Measurements from ENCODE around the gene ZFAND6.
"Not testable (repeated sequence)": the region's sequence is repeated elsewhere in the genome, so short reads cannot be mapped to it uniquely, and the experiment has no call there.

Gene ZFAND6

DNA sequence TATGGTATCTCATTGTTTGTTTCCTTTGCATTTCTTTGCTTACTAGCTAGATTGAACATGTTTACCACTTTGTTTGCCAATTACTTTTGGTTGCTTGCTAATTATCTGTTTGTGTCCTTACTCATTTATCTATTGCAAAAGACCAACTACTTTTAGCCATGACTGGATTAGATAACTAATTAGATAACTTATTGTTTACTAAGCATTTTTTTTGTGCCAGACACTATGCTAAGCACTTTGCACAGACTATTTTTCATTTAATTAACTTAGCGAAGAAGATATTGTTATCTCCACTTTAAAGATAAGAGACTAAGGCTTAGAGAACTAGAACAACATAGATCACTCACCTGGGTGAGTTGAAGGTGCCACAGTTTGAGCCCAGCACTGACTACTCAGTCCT is 16.9 kb upstream of the ZFAND6 start:
- ChIA-PET CTCF (no interaction called here), POLR2A (no interaction called here)
- DNase-seq (ENCODE audit: extremely low spot score), result no peak
- TF ChIP-seq SP1 (IDR thresholded peaks at IDR 0.05) (no peak), TARDBP (IDR thresholded peaks at IDR 0.05) (no peak), ELF4 (IDR thresholded peaks at IDR 0.05) (no peak), FOXK2 (IDR thresholded peaks at IDR 0.05) (no peak), L3MBTL2 (conservative IDR thresholded peaks at IDR 0.05) (no peak), BHLHE40 (IDR thresholded peaks at IDR 0.05; ENCODE audit: borderline replicate concordance) (no peak), FOXA1 (IDR thresholded peaks at IDR 0.05) (no peak), CTBP1 (IDR thresholded peaks at IDR 0.05; ENCODE audit: borderline replicate concordance) (no peak), ARNT (IDR thresholded peaks at IDR 0.05) (no peak), NFRKB (IDR thresholded peaks at IDR 0.05) (no peak), LEF1 (IDR thresholded peaks at IDR 0.05; ENCODE audit: borderline replicate concordance) (no peak), FOXM1 (IDR thresholded peaks at IDR 0.05; ENCODE audit: borderline replicate concordance) (no peak), SUZ12 (IDR thresholded peaks at IDR 0.05) (no peak), PKNOX1 (IDR thresholded peaks at IDR 0.05) (no peak), HDGF (IDR thresholded peaks at IDR 0.05; ENCODE audit: borderline replicate concordance) (no peak), ZNF384 (IDR thresholded peaks at IDR 0.05) (no peak)

- CTCF ChIA-PET; DNase-seq (ENCODE audit: extremely low spot score); POLR2A ChIA-PET: not testable (repeated sequence)
These were observed 14.3 kb upstream of the ZFAND6 start for GRCh38 chr15:80045219-80045618.

DNA sequence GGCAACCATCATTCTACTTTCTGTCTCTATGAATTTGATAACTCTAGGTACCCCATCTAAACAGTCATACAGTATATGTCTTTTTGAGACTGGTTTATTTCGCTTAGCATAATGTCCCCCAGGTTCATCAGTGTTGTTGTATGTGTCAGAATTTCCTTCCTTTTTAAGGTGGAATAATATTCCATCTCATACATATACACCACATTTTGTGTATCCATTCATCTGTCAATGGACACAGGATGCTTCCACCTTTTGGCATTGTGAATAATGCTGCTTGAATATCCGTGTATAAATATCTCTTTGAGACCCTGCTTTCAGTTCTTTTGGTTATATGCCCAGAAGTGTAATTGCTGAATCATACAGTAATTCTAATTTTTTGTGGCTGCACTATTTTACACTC is 10.4 kb upstream of the ZFAND6 start:
- no peak for DNase-seq (ENCODE audit: extremely low spot score)
- CTCF ChIA-PET, result no interaction called here
- POLR2A ChIA-PET, result no interaction called here
- TF ChIP-seq BHLHE40 (IDR thresholded peaks at IDR 0.05; ENCODE audit: borderline replicate concordance) (no peak), TARDBP (IDR thresholded peaks at IDR 0.05) (no peak), FOXM1 (IDR thresholded peaks at IDR 0.05; ENCODE audit: borderline replicate concordance) (no peak), ARNT (IDR thresholded peaks at IDR 0.05) (no peak), CTBP1 (IDR thresholded peaks at IDR 0.05; ENCODE audit: borderline replicate concordance) (no peak), L3MBTL2 (conservative IDR thresholded peaks at IDR 0.05) (no peak), ZNF384 (IDR thresholded peaks at IDR 0.05) (no peak), FOXK2 (IDR thresholded peaks at IDR 0.05) (no peak), SP1 (IDR thresholded peaks at IDR 0.05) (no peak), FOXA1 (IDR thresholded peaks at IDR 0.05) (no peak), PKNOX1 (IDR thresholded peaks at IDR 0.05) (no peak), NFRKB (IDR thresholded peaks at IDR 0.05) (no peak), SUZ12 (IDR thresholded peaks at IDR 0.05) (no peak), HDGF (IDR thresholded peaks at IDR 0.05; ENCODE audit: borderline replicate concordance) (no peak)

DNA sequence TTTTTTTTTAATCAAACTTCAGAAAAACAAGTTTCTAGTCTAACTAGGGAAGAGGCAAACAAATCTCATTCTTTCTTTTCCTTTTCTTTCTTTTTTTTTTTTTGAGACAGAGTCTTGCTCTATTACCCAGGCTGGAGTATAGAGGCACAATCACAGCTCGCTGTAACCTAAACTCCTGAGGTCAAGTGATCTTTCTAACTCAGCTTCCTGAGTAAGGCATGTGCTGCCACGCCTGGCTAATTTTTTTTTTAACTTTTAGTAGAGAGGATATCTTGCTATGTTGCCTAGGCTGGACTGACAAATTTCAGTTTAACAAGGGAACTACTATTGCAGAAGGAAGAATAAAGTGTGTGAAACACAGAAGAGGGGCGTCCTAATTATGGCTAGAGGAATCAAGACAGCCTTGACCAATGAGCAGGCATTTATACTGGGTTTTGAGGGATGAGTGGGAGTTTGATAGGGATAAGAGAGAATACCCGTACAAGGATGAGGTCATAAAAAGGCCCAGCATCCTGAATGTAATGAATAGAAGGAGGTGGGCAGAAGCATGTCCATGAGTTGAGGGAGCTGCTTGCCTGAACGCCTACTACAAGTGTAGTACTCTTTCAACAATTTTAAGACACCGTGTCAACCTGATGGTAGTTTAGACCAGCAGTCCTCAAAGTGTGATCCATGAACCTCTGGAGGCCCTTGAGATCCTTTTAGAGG is 6.7 kb upstream of the ZFAND6 start:
- ChIA-PET CTCF (interaction anchor here (0.5 kb wide), 1 partner anchor 31 kb away, joined by 5 read pairs; no protein-coding TSS in a partner anchor), POLR2A (no interaction called here)
- DNase-seq (ENCODE audit: extremely low spot score), result no peak
- TF ChIP-seq FOXM1 (IDR thresholded peaks at IDR 0.05; ENCODE audit: borderline replicate concordance) (no peak), ARNT (IDR thresholded peaks at IDR 0.05) (no peak)

DNA sequence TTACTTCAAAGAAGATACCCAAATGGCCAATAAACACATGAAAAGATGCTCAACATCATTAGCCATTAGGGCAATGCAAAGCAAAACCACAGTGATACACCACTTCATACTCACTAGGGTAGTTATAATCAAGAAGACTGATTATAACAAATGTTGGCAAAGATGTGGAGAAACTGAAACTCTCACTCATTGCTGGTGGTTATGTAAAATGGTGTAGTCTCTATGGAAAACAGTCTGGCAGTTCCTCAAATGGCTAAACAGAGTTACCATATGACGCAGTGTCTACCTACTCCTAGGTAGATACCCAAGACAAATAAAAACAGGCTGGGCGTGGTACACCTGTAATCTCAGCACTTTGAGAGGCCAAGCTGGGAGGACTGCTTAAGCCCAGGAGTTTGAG is 3.5 kb upstream of the ZFAND6 start:
- CTCF ChIA-PET, result no interaction called here
- TF ChIP-seq PKNOX1 (IDR thresholded peaks at IDR 0.05) (no peak), ELF4 (IDR thresholded peaks at IDR 0.05) (no peak), TARDBP (IDR thresholded peaks at IDR 0.05) (no peak), ZNF384 (IDR thresholded peaks at IDR 0.05) (no peak), L3MBTL2 (conservative IDR thresholded peaks at IDR 0.05) (no peak), HDGF (IDR thresholded peaks at IDR 0.05; ENCODE audit: borderline replicate concordance) (no peak), FOXM1 (IDR thresholded peaks at IDR 0.05; ENCODE audit: borderline replicate concordance) (no peak), FOXA1 (IDR thresholded peaks at IDR 0.05) (no peak), CTBP1 (IDR thresholded peaks at IDR 0.05; ENCODE audit: borderline replicate concordance) (no peak), BHLHE40 (IDR thresholded peaks at IDR 0.05; ENCODE audit: borderline replicate concordance) (no peak), SUZ12 (IDR thresholded peaks at IDR 0.05) (no peak)
- POLR2A ChIA-PET, result no interaction called here
- no peak for DNase-seq (ENCODE audit: extremely low spot score)

- CTCF ChIA-PET, result interaction anchor here (0.6 kb wide), 1 partner anchor 677 kb away, joined by 3 read pairs; no protein-coding TSS in a partner anchor
- no peak for TF ChIP-seq FOXM1 (IDR thresholded peaks at IDR 0.05; ENCODE audit: borderline replicate concordance)
- TF ChIP-seq FOXK2 (IDR thresholded peaks at IDR 0.05), result no peak
- no peak for TF ChIP-seq PKNOX1 (IDR thresholded peaks at IDR 0.05)
- no peak for TF ChIP-seq SUZ12 (IDR thresholded peaks at IDR 0.05)
- no peak for TF ChIP-seq NFRKB (IDR thresholded peaks at IDR 0.05)
- TF ChIP-seq ARNT (IDR thresholded peaks at IDR 0.05), result no peak
- TF ChIP-seq FOXA1 (IDR thresholded peaks at IDR 0.05), result no peak
- TF ChIP-seq TARDBP (IDR thresholded peaks at IDR 0.05), result no peak
- TF ChIP-seq LEF1 (IDR thresholded peaks at IDR 0.05; ENCODE audit: borderline replicate concordance), result no peak
- no peak for TF ChIP-seq L3MBTL2 (conservative IDR thresholded peaks at IDR 0.05)
- TF ChIP-seq BHLHE40 (IDR thresholded peaks at IDR 0.05; ENCODE audit: borderline replicate concordance), result no peak
- no peak for TF ChIP-seq ZNF384 (IDR thresholded peaks at IDR 0.05)
- no peak for TF ChIP-seq SP1 (IDR thresholded peaks at IDR 0.05)
- no peak for TF ChIP-seq ELF4 (IDR thresholded peaks at IDR 0.05)
- no peak for TF ChIP-seq CTBP1 (IDR thresholded peaks at IDR 0.05; ENCODE audit: borderline replicate concordance)
- POLR2A ChIA-PET, result interaction anchor here (2.7 kb wide), 1 partner anchor 92 kb away, joined by 9 read pairs; no protein-coding TSS in a partner anchor
- DNase-seq (ENCODE audit: extremely low spot score), result no peak
These were observed 1.4 kb upstream of the ZFAND6 start for GRCh38 chr15:80058044-80058443.

Data from HEK293T (cell line).